Mesendoderm (in vitro differentiated cells): ENCODE measurements around the gene PASK.

Experiments
- DNase-seq: peaks from one replicate; pipeline ENCODE4 v3.0.0; 2013
- H2AK5ac ChIP-seq: 2 replicates; pipeline ENCODE4 v1.6.1; 2013; ENCODE audit warnings: low read length, inconsistent platforms
- H2BK120ac ChIP-seq: 2 replicates; pipeline ENCODE4 v1.6.1; 2013; ENCODE audit warnings: low read depth, mild to moderate bottlenecking, low read length, moderate library complexity, mixed read lengths
- H2BK15ac ChIP-seq: replicated peaks from 2 replicates; pipeline ENCODE4 v1.6.1; 2013; ENCODE audit warnings: low read depth, mild to moderate bottlenecking, moderate library complexity
- H2BK5ac ChIP-seq: 2 replicates; pipeline ENCODE4 v1.6.1; 2013; ENCODE audit warnings: low read length, inconsistent platforms
- H3K18ac ChIP-seq: 2 replicates; pipeline ENCODE4 v1.6.1; 2013; ENCODE audit warnings: mild to moderate bottlenecking, low read length, mixed read lengths
- H3K23ac ChIP-seq: one replicate; pipeline ENCODE4 v1.6.1; 2013; ENCODE audit warnings: low read length
- H3K27ac ChIP-seq: 2 replicates; pipeline ENCODE4 v1.5.1; 2013; ENCODE audit warnings: low read depth, mild to moderate bottlenecking, inconsistent platforms, low read length, moderate library complexity
- H3K27me3 ChIP-seq: 2 replicates; pipeline ENCODE4 v1.6.1; 2013; ENCODE audit warnings: low read length, control low read depth, mild to moderate bottlenecking, inconsistent platforms; ENCODE audit not compliant: insufficient read depth, poor library complexity
- H3K36me3 ChIP-seq: 2 replicates; pipeline ENCODE4 v1.6.1; 2013; ENCODE audit warnings: low read length, inconsistent platforms; ENCODE audit not compliant: control insufficient read depth, insufficient read depth
- H3K4ac ChIP-seq: one replicate; pipeline ENCODE4 v1.6.1; 2013; ENCODE audit warnings: low read depth, mild to moderate bottlenecking, low read length, moderate library complexity
- H3K4me1 ChIP-seq: 2 replicates; pipeline ENCODE4 v1.6.1; 2013; ENCODE audit warnings: low read depth, low read length, inconsistent platforms; ENCODE audit not compliant: control insufficient read depth
- H3K4me2 ChIP-seq: 2 replicates; pipeline ENCODE4 v1.6.1; 2013; ENCODE audit warnings: low read length
- H3K4me3 ChIP-seq: 2 replicates; pipeline ENCODE4 v1.5.1; 2013; ENCODE audit warnings: mild to moderate bottlenecking, low read length
- H3K56ac ChIP-seq: one replicate; pipeline ENCODE4 v1.6.1; 2013; ENCODE audit warnings: low read length
- H3K79me1 ChIP-seq: 2 replicates; pipeline ENCODE4 v1.6.1; 2013; ENCODE audit warnings: low read length, inconsistent platforms
- H3K79me2 ChIP-seq: 2 replicates; pipeline ENCODE4 v1.6.1; 2013; ENCODE audit warnings: mild to moderate bottlenecking, low read length; ENCODE audit not compliant: control insufficient read depth, insufficient read depth
- H3K9ac ChIP-seq: 2 replicates; pipeline ENCODE4 v1.6.1; 2013; ENCODE audit warnings: low read length, inconsistent platforms
- H4K5ac ChIP-seq: one replicate; pipeline ENCODE4 v1.6.1; 2013; ENCODE audit warnings: low read length
- H4K8ac ChIP-seq: one replicate; pipeline ENCODE4 v1.6.1; 2013; ENCODE audit warnings: low read depth, mild to moderate bottlenecking, control low read depth, low read length, moderate library complexity
- WGBS: extraction: QIAGEN DNeasy Blood & Tissue Kit; methylation state at CpG from one replicate; pipeline ENCODE4 v1.1.7; 2013; ENCODE audit warnings: low lambda C conversion rate, missing lambda C conversion rate; ENCODE audit not compliant: insufficient coverage; ENCODE audit errors: extremely low coverage; 5-methylcytosine and 5-hydroxymethylcytosine counted together

PASK gene

GRCh38 chr2:241065355-241065803 lies 83.9 kb downstream of the PASK start:
- H2BK5ac ChIP-seq: no peak overlapping the region
- H3K27me3 ChIP-seq: no peaks in the 10 kb centered on the region

GRCh38 chr2:241064802-241065354 lies 84.4 kb downstream of the PASK start:
- no peak overlapping the region for H3K4me2 ChIP-seq
- H4K8ac ChIP-seq: no peak overlapping the region
- no peak overlapping the region for H3K27ac ChIP-seq
- no peak overlapping the region for H3K4ac ChIP-seq
- no peak overlapping the region for H3K23ac ChIP-seq
- no peaks in the 10 kb centered on the region for H3K79me2 ChIP-seq
- DNase-seq: no peak
- H3K4me1 ChIP-seq: no peaks in the 10 kb centered on the region
- H2BK15ac ChIP-seq: no peak overlapping the region
- no peak overlapping the region for H2BK5ac ChIP-seq
- H2AK5ac ChIP-seq: no peak overlapping the region
- H3K9ac ChIP-seq: no peak overlapping the region
- H3K18ac ChIP-seq: no peak overlapping the region
- no peak overlapping the region for H4K5ac ChIP-seq
- no peaks in the 10 kb centered on the region for H3K36me3 ChIP-seq
- no peaks in the 10 kb centered on the region for H3K79me1 ChIP-seq
- WGBS: no CpG with 5 or more reads among the region's 23 CpGs
- H2BK120ac ChIP-seq: no peak overlapping the region
- H3K56ac ChIP-seq: no peak overlapping the region
- no peak overlapping the region for H3K4me3 ChIP-seq
- H3K27me3 ChIP-seq: no peaks in the 10 kb centered on the region

More at GRCh38 chr2:241065355-241065803, 83.9 kb downstream of the PASK start:
- no peak overlapping the region for H3K23ac ChIP-seq
- H3K79me2 ChIP-seq: no peaks in the 10 kb centered on the region
- no peak overlapping the region for H2BK120ac ChIP-seq
- H4K5ac ChIP-seq: no peak overlapping the region
- H3K79me1 ChIP-seq: no peaks in the 10 kb centered on the region
- H4K8ac ChIP-seq: no peak overlapping the region
- no peak overlapping the region for H3K4ac ChIP-seq
- no peak overlapping the region for H3K56ac ChIP-seq
- H3K4me2 ChIP-seq: no peak overlapping the region
- H3K4me1 ChIP-seq: no peaks in the 10 kb centered on the region
- no peak overlapping the region for H2BK15ac ChIP-seq
- H3K36me3 ChIP-seq: no peaks in the 10 kb centered on the region
- H3K4me3 ChIP-seq: no peak overlapping the region
- DNase-seq: no peak
- no peak overlapping the region for H2AK5ac ChIP-seq
- H3K27ac ChIP-seq: no peak overlapping the region
- no peak overlapping the region for H3K18ac ChIP-seq
- H3K9ac ChIP-seq: no peak overlapping the region
- WGBS: no CpG with 5 or more reads among the region's 27 CpGs

- Histone ChIP-seq H2AK5ac (no peak overlapping the region), H2BK120ac (no peak overlapping the region), H3K79me1 (no peaks in the 10 kb centered on the region), H3K56ac (peak overlapping the region; percentile 71), H3K27me3 (no peaks in the 10 kb centered on the region), H3K18ac (no peak overlapping the region), H3K23ac (no peak overlapping the region), H3K4me2 (peak overlapping the region; percentile 45), H4K5ac (no peak overlapping the region), H3K79me2 (no peaks in the 10 kb centered on the region), H4K8ac (no peak overlapping the region), H3K9ac (peak overlapping the region; percentile 38), H3K4me3 (no peak overlapping the region), H3K4ac (no peak overlapping the region), H3K36me3 (no peaks in the 10 kb centered on the region), H3K27ac (no peak overlapping the region), H2BK5ac (no peak overlapping the region), H3K4me1 (no peaks in the 10 kb centered on the region), H2BK15ac (no peak overlapping the region)
- no CpG with 5 or more reads among the region's 32 CpGs for WGBS
- peak; percentile 23 for DNase-seq
Measured at GRCh38 chr2:241064008-241064801, 85.1 kb downstream of the PASK start.

GRCh38 chr2:241063587-241063986 lies 85.7 kb downstream of the PASK start:
- no peak overlapping the region for H2BK5ac ChIP-seq
- H3K36me3 ChIP-seq: no peaks in the 10 kb centered on the region
- H2AK5ac ChIP-seq: no peak overlapping the region
- no peak overlapping the region for H3K27ac ChIP-seq
- H3K4me1 ChIP-seq: no peaks in the 10 kb centered on the region
- no peaks in the 10 kb centered on the region for H3K79me2 ChIP-seq
- no CpG with 5 or more reads among the region's 8 CpGs for whole genome bisulfite sequencing
- no peak overlapping the region for H3K23ac ChIP-seq
- no peaks in the 10 kb centered on the region for H3K27me3 ChIP-seq
- DNase-seq: peak; percentile 18
- H4K8ac ChIP-seq: no peak overlapping the region
- H3K79me1 ChIP-seq: no peaks in the 10 kb centered on the region
- no peak overlapping the region for H3K18ac ChIP-seq
- H3K4me3 ChIP-seq: no peak overlapping the region
- H3K4ac ChIP-seq: no peak overlapping the region
- no peak overlapping the region for H2BK120ac ChIP-seq
- no peak overlapping the region for H4K5ac ChIP-seq
- peak overlapping the region; percentile 38 for H3K9ac ChIP-seq
- H3K4me2 ChIP-seq: peak overlapping the region; percentile 45
- H2BK15ac ChIP-seq: no peak overlapping the region
- peak overlapping the region; percentile 71 for H3K56ac ChIP-seq

GRCh38 chr2:241063093-241063551 lies 86.2 kb downstream of the PASK start:
- Histone ChIP-seq H3K36me3 (no peaks in the 10 kb centered on the region), H2BK15ac (no peak overlapping the region), H3K4me1 (no peaks in the 10 kb centered on the region), H2BK5ac (no peak overlapping the region), H3K4me2 (no peak overlapping the region), H3K56ac (peak overlapping the region; percentile 17), H3K79me2 (no peaks in the 10 kb centered on the region), H3K9ac (no peak overlapping the region), H3K27ac (no peak overlapping the region), H3K4me3 (no peak overlapping the region), H3K27me3 (no peaks in the 10 kb centered on the region), H2BK120ac (no peak overlapping the region), H3K23ac (no peak overlapping the region), H3K4ac (no peak overlapping the region), H4K8ac (no peak overlapping the region), H2AK5ac (no peak overlapping the region), H3K79me1 (no peaks in the 10 kb centered on the region), H4K5ac (no peak overlapping the region), H3K18ac (no peak overlapping the region)
- no CpG with 5 or more reads among the region's 13 CpGs for WGBS
- DNase-seq: no peak
